HL-60 (cell line): ENCODE data around the gene COL1A2.

ENCODE experiments used
- DNase-seq, 2 experiments: peaks; one replicate each; pipeline ENCODE4 v3.0.0-alpha.2; 2010 to 2020; ENCODE audit warnings: low read depth in 1 of 2, low spot score in 1 of 2
- H3K27ac ChIP-seq: fragments of 250-450 bp; sonication (Bioruptor Pico); replicated peaks from 2 replicates; pipeline ENCODE4 v1.5.1; 2020; ENCODE audit warnings: mild to moderate bottlenecking, moderate library complexity
- H3K27me3 ChIP-seq: fragments of 250-450 bp; sonication (Bioruptor Pico); 2 replicates; pipeline ENCODE4 v1.5.1; 2021; ENCODE audit warnings: mild to moderate bottlenecking, moderate library complexity; ENCODE audit not compliant: insufficient read depth, poor library complexity, severe bottlenecking
- H3K4me3 ChIP-seq: replicated peaks from 2 replicates; pipeline ENCODE4 v1.5.1; 2011; ENCODE audit warnings: mild to moderate bottlenecking, control low read depth, low read length; ENCODE audit not compliant: insufficient read depth
- CTCF ChIP-seq: IDR thresholded peaks from one replicate; pipeline ENCODE4 v1.5.1; 2011; ENCODE audit warnings: low read length, control low read depth, inconsistent platforms; ENCODE audit not compliant: insufficient read depth
- GABPA ChIP-seq: IDR thresholded peaks from 2 replicates; pipeline ENCODE4 v1.6.1; 2012; ENCODE audit warnings: low read depth
- POLR2AphosphoS5 ChIP-seq: IDR thresholded peaks from 2 replicates; pipeline ENCODE4 v1.6.1; 2012; ENCODE audit warnings: low read depth
- REST ChIP-seq: IDR thresholded peaks from 2 replicates; pipeline ENCODE4 v1.6.1; 2012; ENCODE audit warnings: low read depth; ENCODE audit not compliant: insufficient replicate concordance
- SPI1 ChIP-seq: IDR thresholded peaks from 2 replicates; pipeline ENCODE4 v1.6.1; 2012; ENCODE audit warnings: low read depth, mild to moderate bottlenecking, borderline replicate concordance

The COL1A2 gene

GRCh38 chr7:94450044-94450697, 55.5 kb downstream of the COL1A2 start:
- no peak overlapping the region for H3K4me3 ChIP-seq
- peaks cover 5% of the 10 kb centered on the region for H3K27me3 ChIP-seq
- no peak for TF ChIP-seq GABPA
- no peak for TF ChIP-seq REST
- DNase-seq = no peak
- H3K27ac ChIP-seq = no peak overlapping the region

GRCh38 chr7:94451187-94451586, 56.5 kb downstream of the COL1A2 start:
- Histone ChIP-seq H3K4me3 (no peak overlapping the region), H3K27ac (no peak overlapping the region), H3K27me3 (peaks cover 4% of the 10 kb centered on the region)
- TF ChIP-seq SPI1 = no peak
- no peak for TF ChIP-seq POLR2AphosphoS5
- TF ChIP-seq REST = no peak
- no peak for DNase-seq

GRCh38 chr7:94452239-94452638, 57.5 kb downstream of the COL1A2 start:
- Histone ChIP-seq H3K27me3 (no peaks in the 10 kb centered on the region), H3K27ac (no peak overlapping the region), H3K4me3 (no peak overlapping the region)
- no peak for DNase-seq
- TF ChIP-seq GABPA = no peak
- no peak for TF ChIP-seq REST
- no peak for TF ChIP-seq SPI1
- TF ChIP-seq POLR2AphosphoS5 = no peak
- TF ChIP-seq CTCF = no peak

- TF ChIP-seq SPI1 (no peak), REST (no peak), CTCF (no peak), POLR2AphosphoS5 (no peak), GABPA (no peak)
These were observed 59.2 kb downstream of the COL1A2 start for GRCh38 chr7:94453898-94454297.

More at GRCh38 chr7:94453898-94454297, 59.2 kb downstream of the COL1A2 start:
- no peak overlapping the region for H3K4me3 ChIP-seq
- no peaks in the 10 kb centered on the region for H3K27me3 ChIP-seq
- no peak overlapping the region for H3K27ac ChIP-seq
- DNase-seq = no peak
